PC-9 (cell line): ENCODE measurements around the gene DNASE1L2.

ENCODE experiments used
- EZH2 ChIP-seq: fragments of 200-600 bp; sonication (generic); IDR thresholded peaks from 2 replicates; pipeline ENCODE4 v1.8.0; 2017; ENCODE audit warnings: antibody characterized with exemption, low read depth
- TF ChIP-seq, protein P1 (sequence below): fragments of 200-600 bp; sonication (generic); conservative IDR thresholded peaks from 2 replicates; pipeline ENCODE4 v1.6.1; 2017; ENCODE audit warnings: mixed run types, antibody characterized with exemption, mild to moderate bottlenecking, moderate library complexity

GRCh38 chr16:2251296-2252111 is 15.3 kb downstream of the DNASE1L2 start, which contains the start of gene ECI1:
- TF ChIP-seq, protein P1, sequence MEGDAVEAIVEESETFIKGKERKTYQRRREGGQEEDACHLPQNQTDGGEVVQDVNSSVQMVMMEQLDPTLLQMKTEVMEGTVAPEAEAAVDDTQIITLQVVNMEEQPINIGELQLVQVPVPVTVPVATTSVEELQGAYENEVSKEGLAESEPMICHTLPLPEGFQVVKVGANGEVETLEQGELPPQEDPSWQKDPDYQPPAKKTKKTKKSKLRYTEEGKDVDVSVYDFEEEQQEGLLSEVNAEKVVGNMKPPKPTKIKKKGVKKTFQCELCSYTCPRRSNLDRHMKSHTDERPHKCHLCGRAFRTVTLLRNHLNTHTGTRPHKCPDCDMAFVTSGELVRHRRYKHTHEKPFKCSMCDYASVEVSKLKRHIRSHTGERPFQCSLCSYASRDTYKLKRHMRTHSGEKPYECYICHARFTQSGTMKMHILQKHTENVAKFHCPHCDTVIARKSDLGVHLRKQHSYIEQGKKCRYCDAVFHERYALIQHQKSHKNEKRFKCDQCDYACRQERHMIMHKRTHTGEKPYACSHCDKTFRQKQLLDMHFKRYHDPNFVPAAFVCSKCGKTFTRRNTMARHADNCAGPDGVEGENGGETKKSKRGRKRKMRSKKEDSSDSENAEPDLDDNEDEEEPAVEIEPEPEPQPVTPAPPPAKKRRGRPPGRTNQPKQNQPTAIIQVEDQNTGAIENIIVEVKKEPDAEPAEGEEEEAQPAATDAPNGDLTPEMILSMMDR: peak; percentile 69
- TF ChIP-seq EZH2: no peak
